ENCODE measurements around the gene ADCY1. TPM values are rescaled to one million over a fixed set of nuclear protein-coding genes. Genes with fewer than 3 reads are reported as not detected.

Gene ADCY1
- polyA plus RNA-seq, 1 donor (not counting 4 experiments of a cell fraction or from before 2014, with no cell fraction given) = 0.54 TPM

GRCh38 chr7:45712872-45713668 is 138.9 kb downstream of the ADCY1 start:
- Histone ChIP-seq H3K79me2 (ENCODE audit: control insufficient read depth, insufficient read depth, low read length) (no peaks in the 10 kb centered on the region), H3K36me3 (ENCODE audit: control insufficient read depth in 2 of 2, extremely low read depth in 1 of 2, insufficient read depth in 2 of 2, low read length in 2 of 2) (no peaks in the 10 kb centered on the region), H3K4me3 (ENCODE audit: control insufficient read depth in 2 of 3, extremely low read depth in 1 of 3, insufficient read depth in 2 of 3, low read depth in 1 of 3, low read length in 3 of 3) (no peak overlapping the region), H3K27me3 (ENCODE audit: control insufficient read depth, extremely low read depth, insufficient read depth, low read length) (peaks cover 23% of the 10 kb centered on the region), H2AFZ (ENCODE audit: control insufficient read depth, low read length) (no peak overlapping the region), H3K9ac (ENCODE audit: control insufficient read depth, extremely low read depth, insufficient read depth, low read length) (no peak overlapping the region), H3K27ac (ENCODE audit: control insufficient read depth, insufficient read depth, low read length) (no peak overlapping the region), H3K9me3 (ENCODE audit: control insufficient read depth, low read depth, low read length) (no peaks in the 10 kb centered on the region), H3K4me2 (ENCODE audit: control insufficient read depth, extremely low read depth, insufficient read depth, low read depth, low read length) (no peak overlapping the region), H4K20me1 (ENCODE audit: control insufficient read depth, extremely low read depth, insufficient read depth, low read length) (no peaks in the 10 kb centered on the region), H3K4me1 (ENCODE audit: control insufficient read depth, extremely low read depth, insufficient read depth, low read length) (no peaks in the 10 kb centered on the region), H3K9me1 (ENCODE audit: control insufficient read depth, extremely low read depth, insufficient read depth, low read length) (no peaks in the 10 kb centered on the region)
- DNase-seq (ENCODE audit: low read depth, low spot score) (no peak), FAIRE-seq (no peak)
- TF ChIP-seq EZH2 (IDR thresholded peaks at IDR 0.05; ENCODE audit: low read length) (no peak), CTCF (optimal IDR thresholded peaks at IDR 0.05 in 1 of 3, IDR thresholded peaks at IDR 0.05 in 1 of 3, conservative IDR thresholded peaks at IDR 0.05 in 1 of 3; ENCODE audit: extremely low read depth in 1 of 3, insufficient read depth in 2 of 3, low read length in 3 of 3) (no peak)
- dilution Hi-C loops (cut with MboI; ENCODE audit: extremely low pct_ligation_motif_present, low sequenced_read_pairs) = no loop called here

DNA sequence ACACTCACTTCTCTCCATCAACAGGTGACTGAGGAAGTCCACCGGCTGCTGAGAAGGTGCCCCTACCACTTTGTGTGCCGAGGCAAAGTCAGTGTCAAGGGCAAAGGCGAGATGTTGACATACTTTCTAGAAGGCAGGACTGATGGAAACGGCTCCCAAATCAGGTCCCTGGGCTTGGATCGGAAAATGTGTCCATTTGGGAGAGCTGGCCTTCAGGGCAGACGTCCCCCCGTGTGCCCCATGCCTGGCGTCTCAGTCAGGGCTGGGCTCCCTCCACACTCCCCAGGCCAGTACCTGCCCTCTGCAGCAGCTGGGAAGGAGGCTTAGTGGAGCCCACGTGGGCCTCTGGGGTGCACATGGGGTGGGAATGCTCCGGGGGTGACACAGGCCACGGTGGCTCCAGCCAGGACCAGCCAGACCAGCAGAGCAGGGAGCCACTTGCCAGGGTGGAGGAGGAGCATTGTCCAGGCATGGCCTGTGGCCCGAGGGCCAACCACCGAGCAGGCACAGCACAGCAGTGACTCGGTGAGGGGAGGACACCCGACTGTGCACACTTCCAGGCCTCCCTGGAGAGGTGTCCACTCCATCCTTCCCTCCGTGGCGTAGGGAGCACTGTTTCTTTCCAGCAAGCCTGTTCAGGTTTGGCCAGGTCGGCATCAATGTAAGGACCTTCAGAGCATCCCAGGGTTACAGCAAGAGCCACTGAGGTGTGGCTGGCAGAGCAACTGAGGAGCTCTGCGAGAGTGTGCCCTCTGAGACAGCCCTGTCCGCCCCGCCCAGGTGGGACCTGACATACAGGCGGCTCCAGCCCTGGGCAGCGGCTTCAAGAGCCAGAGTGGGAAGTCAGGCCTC is 139.7 kb downstream of the ADCY1 start:
- no peak overlapping the region for H3K9ac ChIP-seq (ENCODE audit: control insufficient read depth, extremely low read depth, insufficient read depth, low read length)
- dilution Hi-C loops (cut with MboI; ENCODE audit: extremely low pct_ligation_motif_present, low sequenced_read_pairs) = no loop called here
- H3K36me3 ChIP-seq (ENCODE audit: control insufficient read depth in 2 of 2, extremely low read depth in 1 of 2, insufficient read depth in 2 of 2, low read length in 2 of 2) = no peaks in the 10 kb centered on the region
- no peaks in the 10 kb centered on the region for H3K79me2 ChIP-seq (ENCODE audit: control insufficient read depth, insufficient read depth, low read length)
- peaks cover 23% of the 10 kb centered on the region for H3K27me3 ChIP-seq (ENCODE audit: control insufficient read depth, extremely low read depth, insufficient read depth, low read length)
- no peaks in the 10 kb centered on the region for H4K20me1 ChIP-seq (ENCODE audit: control insufficient read depth, extremely low read depth, insufficient read depth, low read length)
- H2AFZ ChIP-seq (ENCODE audit: control insufficient read depth, low read length) = no peak overlapping the region
- no peak overlapping the region for H3K27ac ChIP-seq (ENCODE audit: control insufficient read depth, insufficient read depth, low read length)
- H3K9me1 ChIP-seq (ENCODE audit: control insufficient read depth, extremely low read depth, insufficient read depth, low read length) = no peaks in the 10 kb centered on the region
- H3K4me1 ChIP-seq (ENCODE audit: control insufficient read depth, extremely low read depth, insufficient read depth, low read length) = no peaks in the 10 kb centered on the region
- no peak for DNase-seq (ENCODE audit: low read depth, low spot score)
- no peak for TF ChIP-seq CTCF (optimal IDR thresholded peaks at IDR 0.05 in 1 of 3, IDR thresholded peaks at IDR 0.05 in 1 of 3, conservative IDR thresholded peaks at IDR 0.05 in 1 of 3; ENCODE audit: extremely low read depth in 1 of 3, insufficient read depth in 2 of 3, low read length in 3 of 3)
- TF ChIP-seq EZH2 (IDR thresholded peaks at IDR 0.05; ENCODE audit: low read length) = no peak
- no peaks in the 10 kb centered on the region for H3K9me3 ChIP-seq (ENCODE audit: control insufficient read depth, low read depth, low read length)
- FAIRE-seq = no peak
- no peak overlapping the region for H3K4me3 ChIP-seq (ENCODE audit: control insufficient read depth in 2 of 3, extremely low read depth in 1 of 3, insufficient read depth in 2 of 3, low read depth in 1 of 3, low read length in 3 of 3)
- H3K4me2 ChIP-seq (ENCODE audit: control insufficient read depth, extremely low read depth, insufficient read depth, low read depth, low read length) = no peak overlapping the region
